Esophagus muscularis mucosa (tissue), 2 donors: ENCODE results near the gene CD38.

Experiments used
- EP300 ChIP-seq: sonication (generic); formaldehyde crosslinking; IDR thresholded peaks from one replicate; pipeline ENCODE4 v1.6.1; 2017; ENCODE audit warnings: antibody characterized with exemption
- POLR2A ChIP-seq: fragments of 450-650 bp; IDR thresholded peaks from one replicate; pipeline ENCODE4 v1.6.1; 2017; ENCODE audit warnings: antibody characterized with exemption, moderate library complexity, mild to moderate bottlenecking, low read depth

- TF ChIP-seq EP300 (no peak), POLR2A (no peak)
Measured at GRCh38 chr4:15852524-15852923, 74.4 kb downstream of the CD38 start.
